Testis (tissue), 2 donors: ENCODE measurements around the gene COX8A.

Experiments used
- CTCF ChIP-seq, 3 experiments: fragments of 450-650 bp in 2 of 3; fragments of 200-600 bp in 1 of 3; sonication (generic) in 1 of 3; IDR thresholded peaks; one replicate each; pipeline ENCODE4 v1.5.1; 2016 to 2019; ENCODE audit warnings: antibody characterized with exemption in 3 of 3, mild to moderate bottlenecking in 2 of 3, moderate library complexity in 1 of 3
- POLR2A ChIP-seq: fragments of 450-650 bp; IDR thresholded peaks from one replicate; pipeline ENCODE4 v1.6.1; 2017; ENCODE audit warnings: antibody characterized with exemption, mild to moderate bottlenecking, moderate library complexity

DNA sequence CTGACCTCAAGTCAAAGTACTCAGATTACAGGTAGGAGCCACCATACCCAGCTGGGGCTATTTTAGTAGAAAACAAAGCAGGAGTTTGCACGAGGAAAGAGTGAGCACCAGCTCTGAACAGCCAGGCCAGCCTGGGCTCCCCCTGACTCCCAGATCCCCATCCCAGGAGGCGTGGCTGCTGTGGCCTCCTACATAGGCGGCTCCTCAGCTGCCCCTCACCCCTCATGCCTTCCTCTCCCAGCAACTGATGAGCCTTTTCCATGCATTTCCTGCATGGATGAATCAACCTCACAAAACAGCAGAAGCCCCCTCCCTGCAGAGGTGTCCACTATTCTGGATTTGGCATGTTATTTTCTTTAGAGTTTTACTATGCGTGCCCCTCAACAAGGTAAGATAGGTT lies 50.8 kb downstream of the COX8A start:
- TF ChIP-seq POLR2A (no peak), CTCF (IDR thresholded peaks at IDR 0.05) (no peak)
